NCI-H2029 (cell line): ENCODE results near the gene RBM28.

Experiments
- DNase-seq: peaks from one replicate; lab custom pipeline; 2025; lab: John Stamatoyannopoulos, UW

Gene RBM28

DNA sequence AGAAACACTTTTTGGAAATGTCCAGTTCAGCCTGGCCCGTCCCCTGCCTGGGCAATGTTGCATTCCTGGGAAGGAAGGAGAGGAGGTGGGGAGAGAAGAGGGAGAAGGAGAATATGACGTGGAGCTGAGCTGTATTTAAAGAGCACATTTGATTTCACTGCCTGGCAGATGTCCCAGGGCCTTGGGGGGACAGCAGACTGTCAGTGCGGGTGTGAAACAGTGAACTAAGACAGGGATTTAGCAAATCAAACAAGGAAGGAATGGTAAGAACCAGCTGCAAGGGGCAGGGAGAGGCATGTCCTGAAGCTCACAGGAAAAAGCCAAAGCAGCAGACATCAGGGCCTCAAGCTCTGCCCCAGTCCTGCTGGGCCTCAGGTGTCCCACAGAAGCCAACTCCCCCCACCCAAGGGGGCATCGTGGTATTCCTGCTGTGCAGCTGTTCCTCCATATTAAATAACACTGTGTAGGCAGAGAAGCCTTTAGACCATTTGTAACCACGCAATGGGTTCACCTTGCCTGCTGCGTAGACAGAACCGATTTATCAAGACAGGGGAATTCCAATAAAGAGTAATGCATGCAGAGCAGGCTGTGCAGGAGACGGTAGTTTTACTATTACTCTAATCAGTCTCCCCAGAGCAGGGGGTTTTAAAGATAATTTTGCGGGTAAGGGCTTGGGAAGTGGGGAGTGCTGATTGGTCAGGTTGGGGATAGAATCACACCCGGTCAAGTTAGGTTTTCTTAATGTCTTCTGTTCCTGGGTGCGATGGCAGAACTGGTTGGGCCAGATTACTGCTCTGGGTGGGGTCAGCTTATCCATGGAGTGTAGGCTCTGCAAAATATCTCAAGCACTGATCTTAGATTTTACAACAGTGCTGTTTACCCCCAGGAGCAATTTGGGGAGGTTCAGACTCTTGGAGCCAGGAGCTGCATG, 84.3 kb downstream of the RBM28 start:
- DNase-seq: no peak

DNA sequence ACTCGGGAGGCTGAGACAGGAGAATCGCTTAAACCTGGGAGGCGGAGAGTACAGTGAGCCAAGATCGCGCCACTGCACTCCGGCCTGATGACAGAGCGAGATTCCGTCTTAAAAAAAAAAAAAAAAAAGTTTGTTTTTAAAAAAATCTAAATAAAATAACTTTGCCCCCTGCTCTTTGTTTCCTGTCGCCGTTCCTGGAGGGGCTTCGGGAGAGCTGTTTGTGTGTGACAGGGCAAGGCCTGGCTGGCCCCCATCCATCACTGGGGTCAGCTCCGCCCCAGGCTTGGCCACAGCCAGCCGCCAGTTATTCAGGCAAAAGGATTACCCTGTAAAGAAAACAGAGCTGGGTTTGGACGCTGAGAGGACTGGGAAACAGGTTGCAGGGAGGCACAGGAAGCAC, 86.2 kb downstream of the RBM28 start:
- DNase-seq: no peak

DNA sequence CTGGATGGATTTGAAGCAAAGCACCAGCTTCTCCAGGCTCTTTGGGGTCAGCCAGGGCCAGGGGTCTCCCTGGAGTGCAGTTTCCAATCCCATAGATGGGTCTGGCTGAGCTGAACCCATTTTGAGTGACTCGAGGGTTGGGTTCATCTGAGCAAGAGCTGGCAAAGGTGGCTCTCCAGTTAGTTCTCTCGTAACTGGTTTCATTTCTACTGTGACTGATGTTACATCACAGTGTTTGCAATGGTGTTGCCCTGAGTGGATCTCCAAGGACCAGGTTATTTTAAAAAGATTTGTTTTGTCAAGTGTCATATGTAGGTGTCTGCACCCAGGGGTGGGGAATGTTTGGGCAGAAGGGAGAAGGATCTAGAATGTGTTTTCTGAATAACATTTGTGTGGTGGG, 88.4 kb downstream of the RBM28 start:
- no peak for DNase-seq

DNA sequence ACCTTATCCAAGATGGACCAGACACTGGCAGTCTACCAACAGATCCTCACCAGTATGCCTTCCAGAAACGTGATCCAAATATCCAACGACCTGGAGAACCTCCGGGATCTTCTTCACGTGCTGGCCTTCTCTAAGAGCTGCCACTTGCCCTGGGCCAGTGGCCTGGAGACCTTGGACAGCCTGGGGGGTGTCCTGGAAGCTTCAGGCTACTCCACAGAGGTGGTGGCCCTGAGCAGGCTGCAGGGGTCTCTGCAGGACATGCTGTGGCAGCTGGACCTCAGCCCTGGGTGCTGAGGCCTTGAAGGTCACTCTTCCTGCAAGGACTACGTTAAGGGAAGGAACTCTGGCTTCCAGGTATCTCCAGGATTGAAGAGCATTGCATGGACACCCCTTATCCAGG, 89.2 kb downstream of the RBM28 start:
- no peak for DNase-seq

DNA sequence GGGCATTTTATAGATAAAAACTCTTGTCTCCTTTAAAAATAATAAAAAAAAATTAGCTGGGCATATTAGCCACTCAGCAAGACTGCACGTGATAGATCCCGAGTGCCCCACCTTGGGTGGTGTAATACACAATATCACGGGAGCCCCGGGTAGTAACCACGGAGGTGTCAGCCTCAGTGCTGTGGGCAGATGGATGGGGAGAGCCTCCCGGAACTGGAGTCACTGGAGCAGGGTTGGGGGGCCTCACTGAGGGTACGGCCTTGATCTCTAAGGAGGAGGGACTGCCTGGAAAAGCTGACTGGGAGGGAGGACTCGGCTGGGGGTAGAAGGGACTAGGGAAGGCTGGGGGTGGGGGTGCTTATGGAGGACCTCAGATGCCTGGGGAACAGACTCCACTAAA, 90.0 kb downstream of the RBM28 start:
- no peak for DNase-seq

DNA sequence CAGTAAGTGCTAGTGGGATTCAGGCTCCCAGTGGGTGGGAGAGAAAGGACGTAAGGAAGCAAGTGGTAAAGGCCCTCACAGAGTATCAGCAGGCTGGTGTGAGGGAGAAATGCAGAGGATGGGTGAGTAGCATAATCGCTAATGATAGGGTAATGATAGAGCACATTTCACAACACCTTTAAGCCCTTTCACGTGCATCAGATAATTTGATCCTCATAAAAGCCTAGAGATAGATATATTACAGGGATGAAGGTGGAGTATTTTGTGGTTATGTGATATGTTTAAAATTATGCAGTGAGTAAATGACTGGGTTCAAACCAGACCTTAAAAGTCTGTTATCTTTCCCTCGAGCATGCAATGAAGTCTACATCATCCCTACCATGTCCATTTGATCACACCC, 92.4 kb downstream of the RBM28 start:
- no peak for DNase-seq
